Dendritic cell treated with granulocyte-macrophage colony-stimulating factor and Interleukin-4, amounts not matched to agents 40 ng/mL and 50 ng/mL, for 4 days (primary cell): Measurements from ENCODE around the gene BORCS5.
A peak's percentile ranks its signal among the peaks of the same experiment; 100 is the strongest.
"Not testable (repeated sequence)": the region's sequence is repeated elsewhere in the genome, so short reads cannot be mapped to it uniquely, and the experiment has no call there.

Source experiments
- H3K27ac Mint-ChIP-seq: one replicate; pipeline ENCODE4 v1.8.0; 2022; ENCODE audit warnings: mild to moderate bottlenecking, mixed read lengths
- H3K27me3 Mint-ChIP-seq: one replicate; pipeline ENCODE4 v1.8.0; 2022; ENCODE audit warnings: mild to moderate bottlenecking, mixed read lengths
- H3K36me3 Mint-ChIP-seq: one replicate; pipeline ENCODE4 v1.8.0; 2022; ENCODE audit warnings: low read depth, mixed read lengths
- H3K4me1 Mint-ChIP-seq: one replicate; pipeline ENCODE4 v1.8.0; 2022; ENCODE audit warnings: low read depth, mixed read lengths
- H3K4me3 Mint-ChIP-seq: one replicate; pipeline ENCODE4 v1.8.0; 2022; ENCODE audit warnings: mild to moderate bottlenecking, moderate library complexity, mixed read lengths
- H3K9me3 Mint-ChIP-seq: one replicate; pipeline ENCODE4 v1.8.0; 2022; ENCODE audit warnings: mixed read lengths
- intact Hi-C: fragments of 100-400 bp; cut with micrococcal nuclease; formaldehyde crosslinking; loops from one replicate; pipeline ENCODE4 v1.15.0; 2022

BORCS5 gene

DNA sequence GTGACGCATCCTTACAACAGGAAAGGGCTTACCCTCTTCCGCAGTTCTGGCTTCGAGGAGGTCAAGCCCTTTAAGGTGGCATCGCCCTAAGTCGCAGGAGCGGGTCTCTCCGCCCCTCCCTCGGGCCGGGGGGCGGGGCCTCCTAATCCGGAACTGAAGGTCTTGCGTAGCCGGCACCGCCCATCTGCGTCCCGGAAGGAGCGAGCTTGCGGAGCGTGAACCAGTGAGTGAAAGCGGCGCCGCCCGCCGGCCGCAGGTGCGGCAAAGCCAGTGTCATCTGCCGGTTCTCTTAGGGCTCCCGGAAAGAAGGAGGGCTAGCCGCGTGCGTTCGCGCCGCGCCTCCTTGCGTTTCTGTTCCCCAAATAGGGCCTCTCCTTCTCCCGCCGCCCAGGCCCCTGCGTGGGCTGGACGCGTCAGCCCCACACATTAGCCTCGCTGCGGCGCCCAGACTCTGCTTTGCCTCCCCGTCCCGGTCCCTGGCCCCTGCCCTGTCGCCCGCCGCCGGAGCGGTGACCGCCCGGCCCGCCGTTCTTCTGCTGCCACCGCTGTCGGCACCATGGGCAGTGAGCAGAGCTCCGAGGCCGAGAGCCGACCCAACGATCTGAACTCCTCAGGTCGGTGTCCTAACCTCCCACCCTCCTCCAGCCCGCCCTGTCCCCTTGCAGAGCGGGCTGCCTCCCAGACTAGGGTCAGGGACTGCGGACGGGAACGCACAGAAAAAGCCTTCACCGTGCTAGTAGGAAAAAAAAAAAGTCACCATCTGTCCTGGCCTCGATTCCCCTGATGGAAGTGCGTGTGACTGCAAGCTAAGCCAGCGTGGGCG, at the start of gene BORCS5:
TSS of gene BORCS5 (plus strand) at position 183 of the 823 bp plus-strand sequence. CDS start at position 557, 374 bp downstream.
- Mint-ChIP-seq H3K36me3 (peaks cover 19% of the 10 kb centered on the region), H3K4me1 (peaks cover 22% of the 10 kb centered on the region), H3K4me3 (peak within 1 kb of the TSS; percentile 86), H3K9me3 (no peaks in the 10 kb centered on the region), H3K27ac (peak within 1 kb of the TSS; percentile 99), H3K27me3 (no peaks in the 10 kb centered on the region)
- intact Hi-C loops: loop anchor here (2.0 to 5.0 kb wide), 2 partner anchors 205 to 360 kb away; partner anchors contain the start of genes CDKN1B and DUSP16

DNA sequence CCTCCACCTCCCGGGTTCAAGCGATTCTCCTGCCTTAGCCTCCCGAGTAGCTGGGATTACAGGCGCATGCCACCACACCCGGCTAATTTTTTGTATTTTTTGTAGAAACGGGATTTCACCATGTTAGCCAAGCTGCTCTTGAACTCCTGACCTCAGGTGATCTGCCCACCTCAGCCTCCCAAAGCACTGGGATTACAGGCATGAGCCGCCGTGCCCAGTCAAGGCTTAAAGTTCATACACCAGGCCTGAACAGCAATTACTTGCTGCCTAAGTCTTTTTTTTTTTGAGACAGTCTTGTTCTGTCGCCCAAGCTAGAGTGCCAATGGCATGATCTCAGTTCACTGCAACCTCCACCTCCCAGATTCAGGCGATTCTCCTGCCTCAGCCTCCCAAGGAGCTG, 46.2 kb upstream of the BORCS5 start:
- H3K27me3 Mint-ChIP-seq, H3K9me3 Mint-ChIP-seq, intact Hi-C loops, H3K4me1 Mint-ChIP-seq, H3K27ac Mint-ChIP-seq, H3K36me3 Mint-ChIP-seq, H3K4me3 Mint-ChIP-seq: not testable (repeated sequence)

DNA sequence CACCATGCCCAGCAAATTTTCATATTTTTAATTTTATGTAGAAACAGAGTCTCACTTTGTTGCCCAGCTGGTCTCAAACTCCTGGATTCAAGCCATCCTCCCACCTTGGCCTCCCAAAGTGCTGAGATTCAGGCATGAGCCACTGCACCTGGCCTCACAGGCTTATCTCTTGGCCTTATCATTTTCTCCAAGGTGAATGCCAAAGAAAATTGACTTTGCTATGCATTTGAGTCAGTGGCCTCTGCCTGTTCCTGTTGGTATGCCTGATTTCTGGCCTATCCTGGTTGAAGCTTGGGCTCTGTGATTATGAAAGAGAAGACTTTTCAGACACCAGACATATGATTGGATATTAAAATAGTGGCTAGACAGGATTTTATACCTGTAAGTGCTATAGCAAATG, 41.0 kb upstream of the BORCS5 start:
- Mint-ChIP-seq H3K4me1 (no peaks in the 10 kb centered on the region), H3K9me3 (no peaks in the 10 kb centered on the region), H3K27ac (no peak overlapping the region), H3K27me3 (no peaks in the 10 kb centered on the region), H3K36me3 (no peaks in the 10 kb centered on the region), H3K4me3 (no peak overlapping the region)
- intact Hi-C loops: no loop called here

DNA sequence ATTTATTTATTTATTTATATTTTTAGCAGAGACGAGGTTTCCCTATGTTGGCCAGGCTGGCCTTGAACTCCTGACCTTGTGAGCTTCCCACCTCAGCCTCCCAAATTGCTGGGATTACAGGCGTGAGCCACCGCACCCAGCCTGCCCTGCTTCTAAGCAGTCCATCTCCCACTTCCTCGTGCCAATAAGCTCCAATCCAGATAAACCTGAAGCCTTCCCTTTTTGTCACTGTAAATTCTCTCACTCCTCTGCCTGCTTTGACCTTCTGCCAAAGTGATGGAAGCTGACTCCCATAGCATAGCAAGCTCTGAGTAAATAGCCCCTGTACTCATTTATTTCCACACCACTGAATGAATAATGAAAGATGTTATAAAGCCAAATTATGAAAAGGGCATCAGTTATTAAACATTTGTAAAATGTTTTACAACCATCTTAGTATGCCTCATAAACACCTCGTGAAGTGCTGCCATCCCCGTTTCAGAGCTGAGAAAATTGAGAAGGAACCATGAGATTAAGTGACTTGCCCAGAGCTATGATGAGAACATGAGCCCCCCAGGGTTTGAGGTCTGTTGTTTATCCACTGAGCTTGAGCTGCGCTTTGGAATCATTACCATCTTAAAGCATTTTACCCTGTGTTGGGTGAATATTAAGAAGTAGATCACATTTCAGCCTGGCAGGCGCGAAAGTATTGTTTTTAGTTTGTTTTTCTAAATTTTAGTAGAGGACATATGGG, 37.3 kb upstream of the BORCS5 start:
- no peak overlapping the region for H3K4me3 Mint-ChIP-seq
- H3K27ac Mint-ChIP-seq: no peak overlapping the region
- no peaks in the 10 kb centered on the region for H3K36me3 Mint-ChIP-seq
- no peaks in the 10 kb centered on the region for H3K9me3 Mint-ChIP-seq
- H3K27me3 Mint-ChIP-seq: peaks cover 5% of the 10 kb centered on the region
- H3K4me1 Mint-ChIP-seq: no peaks in the 10 kb centered on the region
- intact Hi-C loops: loop anchor here (10.0 kb wide), 1 partner anchor 1545 kb away; no protein-coding TSS in a partner anchor

DNA sequence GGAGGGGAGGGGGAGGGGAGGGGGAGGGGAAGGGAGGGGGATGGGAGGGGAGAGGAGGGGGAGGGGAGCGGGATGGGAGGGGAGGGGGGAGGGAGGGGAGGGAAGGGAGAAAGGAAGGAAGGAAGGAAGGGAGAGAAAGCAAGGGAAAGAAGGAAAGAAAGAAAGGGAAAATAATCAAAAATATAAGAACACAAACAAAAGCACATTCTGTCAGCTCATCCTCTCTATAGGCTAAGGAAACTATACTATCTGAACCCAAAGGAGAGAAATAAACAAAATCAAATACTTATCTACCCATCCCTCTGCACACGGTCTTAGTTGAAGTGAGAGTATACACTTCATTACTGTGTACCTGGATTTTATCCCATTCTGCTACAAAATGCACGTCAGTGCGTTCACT, 33.8 kb upstream of the BORCS5 start:
- no peak overlapping the region for H3K27ac Mint-ChIP-seq

DNA sequence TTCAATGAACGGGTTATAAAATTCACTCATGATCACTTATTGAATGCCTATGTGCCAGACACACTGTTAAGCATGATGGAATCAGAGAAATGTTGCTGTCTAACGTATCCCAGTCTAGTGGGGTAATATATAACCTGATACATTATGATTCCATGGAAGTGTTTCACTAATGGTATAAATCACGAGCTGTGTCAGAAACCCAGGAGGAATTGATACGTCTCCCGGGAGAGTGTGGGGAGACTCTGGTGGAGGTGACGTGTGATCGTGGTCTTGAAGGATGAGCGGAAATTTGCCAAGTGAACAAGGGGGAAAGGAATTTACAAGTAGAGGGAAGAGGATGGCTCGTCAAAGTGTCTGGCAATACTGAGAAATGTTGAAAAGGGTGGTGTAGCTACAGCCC, 33.3 kb upstream of the BORCS5 start:
- intact Hi-C loops: loop anchor here (10.0 kb wide), 1 partner anchor 1549 kb away; no protein-coding TSS in a partner anchor
- H3K9me3 Mint-ChIP-seq: no peaks in the 10 kb centered on the region
- no peak overlapping the region for H3K27ac Mint-ChIP-seq
- peaks cover 7% of the 10 kb centered on the region for H3K4me1 Mint-ChIP-seq
- peaks cover 5% of the 10 kb centered on the region for H3K27me3 Mint-ChIP-seq
- H3K36me3 Mint-ChIP-seq: no peaks in the 10 kb centered on the region
- no peak overlapping the region for H3K4me3 Mint-ChIP-seq

More for the DNA sequence above, 33.8 kb upstream of the BORCS5 start:
- H3K4me3 Mint-ChIP-seq: no peak overlapping the region
- peaks cover 5% of the 10 kb centered on the region for H3K27me3 Mint-ChIP-seq
- H3K4me1 Mint-ChIP-seq: peaks cover 7% of the 10 kb centered on the region
- H3K36me3 Mint-ChIP-seq: no peaks in the 10 kb centered on the region
- no peaks in the 10 kb centered on the region for H3K9me3 Mint-ChIP-seq
- intact Hi-C loops: loop anchor here (10.0 kb wide), 1 partner anchor 1548 kb away; no protein-coding TSS in a partner anchor

DNA sequence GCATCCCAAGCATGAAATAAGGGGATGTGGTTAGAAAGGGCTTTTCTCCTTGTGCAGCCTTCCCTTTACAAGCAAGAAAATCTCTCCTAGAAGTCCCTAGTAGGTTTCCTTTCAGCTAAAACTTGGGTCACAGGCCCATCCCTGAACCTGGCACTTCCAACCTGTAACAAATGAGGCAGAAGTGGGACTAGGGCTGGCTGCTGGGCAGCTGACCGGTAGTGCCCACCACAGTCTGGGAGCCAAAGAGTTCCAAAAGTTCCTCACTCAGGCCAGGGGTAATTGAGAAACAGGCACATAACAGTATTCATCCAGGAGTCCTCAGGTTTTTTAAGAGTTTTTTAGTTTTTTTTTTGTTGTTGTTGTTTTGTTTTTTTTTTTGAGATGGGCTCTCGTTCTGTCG, 30.6 kb upstream of the BORCS5 start:
- H3K27ac Mint-ChIP-seq: no peak overlapping the region
- intact Hi-C loops: loop anchor here (5.0 to 10.0 kb wide), 3 partner anchors 289 to 1551 kb away; no protein-coding TSS in a partner anchor
- no peaks in the 10 kb centered on the region for H3K36me3 Mint-ChIP-seq
- H3K9me3 Mint-ChIP-seq: no peaks in the 10 kb centered on the region
- H3K4me1 Mint-ChIP-seq: peaks cover 7% of the 10 kb centered on the region
- no peak overlapping the region for H3K4me3 Mint-ChIP-seq
- H3K27me3 Mint-ChIP-seq: peaks cover 5% of the 10 kb centered on the region

DNA sequence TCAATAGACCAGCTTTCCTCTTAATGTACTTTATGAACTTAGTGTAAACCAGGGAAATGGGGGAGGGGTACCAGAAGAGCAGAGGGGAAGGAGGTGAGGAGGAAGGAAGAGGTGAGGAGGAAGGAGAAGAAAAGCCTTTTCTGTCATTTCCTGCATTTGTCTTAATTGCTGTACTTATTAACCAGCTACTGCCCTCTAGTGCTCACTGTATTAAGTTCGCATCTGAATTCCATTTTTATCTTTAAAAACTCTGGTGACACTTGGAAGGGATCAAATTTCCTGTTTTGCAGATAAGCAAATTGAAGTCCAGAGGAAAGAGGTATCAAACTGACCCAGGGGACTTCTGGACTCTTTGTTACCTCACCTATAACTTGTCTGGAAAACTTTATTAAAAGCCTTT, 29.1 kb upstream of the BORCS5 start:
- Mint-ChIP-seq H3K36me3 (no peaks in the 10 kb centered on the region), H3K4me3 (no peak overlapping the region), H3K9me3 (no peaks in the 10 kb centered on the region), H3K27ac (no peak overlapping the region), H3K27me3 (peaks cover 5% of the 10 kb centered on the region), H3K4me1 (peaks cover 7% of the 10 kb centered on the region)
- intact Hi-C loops: loop anchor here (5.0 to 10.0 kb wide), 3 partner anchors 291 to 1553 kb away; no protein-coding TSS in a partner anchor

DNA sequence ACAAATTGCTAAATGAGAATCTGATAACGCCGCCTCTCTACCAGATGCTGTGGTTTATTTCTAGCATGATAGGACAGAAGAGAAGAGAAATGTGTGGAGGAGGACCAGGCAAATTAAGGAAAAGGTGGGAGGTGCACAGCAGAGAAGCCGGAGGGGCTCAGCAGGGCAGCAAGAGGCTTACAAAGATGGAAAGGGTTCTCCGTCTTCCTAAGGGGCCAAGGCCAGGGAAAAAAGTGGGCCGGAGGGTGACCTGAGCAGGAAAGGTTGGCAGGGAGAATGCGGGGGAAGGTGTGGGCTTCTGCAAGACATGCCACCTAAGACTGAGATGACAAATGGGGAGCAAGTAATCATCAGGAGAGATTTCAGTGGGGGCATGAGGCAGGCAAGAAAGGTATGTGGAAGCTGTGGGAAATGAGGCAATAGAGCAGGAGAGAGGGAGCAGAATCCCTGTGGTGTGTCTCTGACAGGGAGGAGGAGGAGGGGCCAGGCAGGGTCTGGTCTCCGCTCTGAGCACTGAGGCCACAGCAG, 25.6 kb upstream of the BORCS5 start:
- Mint-ChIP-seq H3K4me3 (no peak overlapping the region), H3K4me1 (peaks cover 15% of the 10 kb centered on the region), H3K36me3 (no peaks in the 10 kb centered on the region), H3K27ac (no peak overlapping the region), H3K27me3 (no peaks in the 10 kb centered on the region), H3K9me3 (no peaks in the 10 kb centered on the region)
- intact Hi-C loops: no loop called here

DNA sequence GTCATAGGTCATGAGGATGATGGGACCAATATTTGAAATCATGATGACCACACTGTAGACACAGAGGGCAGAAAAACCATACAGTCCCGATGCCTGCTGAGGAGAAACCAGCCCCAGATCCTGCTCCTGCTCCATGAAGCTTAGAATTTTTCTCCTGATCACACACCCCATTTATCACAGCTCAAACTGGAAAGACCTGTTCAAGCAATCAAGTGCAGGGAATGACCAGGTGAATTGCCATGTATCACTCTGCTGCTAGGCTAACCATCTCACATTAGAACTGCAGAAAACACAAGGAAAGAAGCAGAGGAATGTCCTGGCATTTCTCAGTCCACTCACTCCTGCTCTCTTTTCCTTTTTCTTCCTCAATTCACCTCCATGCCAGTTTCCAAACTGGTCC, 25.0 kb upstream of the BORCS5 start:
- no peak overlapping the region for H3K27ac Mint-ChIP-seq
- H3K4me3 Mint-ChIP-seq: no peak overlapping the region
- intact Hi-C loops: no loop called here
- H3K9me3 Mint-ChIP-seq: no peaks in the 10 kb centered on the region
- H3K4me1 Mint-ChIP-seq: peaks cover 15% of the 10 kb centered on the region
- no peaks in the 10 kb centered on the region for H3K36me3 Mint-ChIP-seq
- H3K27me3 Mint-ChIP-seq: no peaks in the 10 kb centered on the region

DNA sequence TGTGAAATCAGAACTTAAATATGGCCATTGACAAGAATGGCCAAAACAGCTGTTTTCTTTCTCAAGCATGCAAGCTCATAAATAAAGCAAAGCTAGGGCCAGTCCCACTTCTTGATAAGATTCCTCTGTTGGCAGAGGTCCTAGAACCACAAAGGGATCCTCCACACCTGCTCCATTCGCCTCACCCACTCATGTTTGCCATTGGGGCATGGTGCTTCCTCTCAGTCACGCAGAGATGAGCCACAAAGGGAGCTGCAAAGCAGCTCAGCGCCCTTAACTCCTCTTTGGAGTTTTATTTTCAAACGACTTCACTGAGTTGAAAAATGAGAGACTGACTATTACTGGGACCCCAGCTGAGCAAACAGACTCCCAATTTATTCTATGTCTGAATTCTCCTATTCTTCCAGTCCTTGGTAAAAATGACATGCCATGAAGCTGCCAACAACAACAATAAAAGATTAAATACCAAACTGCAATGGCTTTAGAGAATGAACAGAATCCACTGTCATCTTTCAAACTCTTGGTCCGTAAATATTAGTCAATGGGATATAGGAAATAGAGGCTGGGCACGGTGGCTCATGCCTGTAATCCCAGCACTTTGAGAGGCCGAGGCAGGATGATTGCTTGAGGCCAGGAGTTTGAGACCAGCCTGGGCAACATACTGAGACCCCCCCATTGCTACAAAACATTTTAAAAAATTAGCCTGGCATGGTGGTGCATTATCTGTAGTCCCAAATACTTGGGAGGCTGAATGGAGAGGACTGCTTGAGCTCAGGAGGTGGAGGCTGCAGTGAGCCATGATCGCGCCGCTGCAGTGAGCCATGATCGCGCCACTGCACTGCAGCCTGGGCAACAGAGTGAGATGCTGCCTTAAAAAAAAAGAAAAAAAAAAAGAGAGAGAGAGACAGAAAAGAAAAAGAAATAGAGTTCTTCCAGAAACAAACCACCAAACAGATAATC, 23.2 kb upstream of the BORCS5 start:
- H3K36me3 Mint-ChIP-seq: no peaks in the 10 kb centered on the region
- no peaks in the 10 kb centered on the region for H3K27me3 Mint-ChIP-seq
- intact Hi-C loops: no loop called here
- H3K9me3 Mint-ChIP-seq: no peaks in the 10 kb centered on the region
- H3K4me1 Mint-ChIP-seq: peaks cover 10% of the 10 kb centered on the region
- no peak overlapping the region for H3K4me3 Mint-ChIP-seq
- no peak overlapping the region for H3K27ac Mint-ChIP-seq

DNA sequence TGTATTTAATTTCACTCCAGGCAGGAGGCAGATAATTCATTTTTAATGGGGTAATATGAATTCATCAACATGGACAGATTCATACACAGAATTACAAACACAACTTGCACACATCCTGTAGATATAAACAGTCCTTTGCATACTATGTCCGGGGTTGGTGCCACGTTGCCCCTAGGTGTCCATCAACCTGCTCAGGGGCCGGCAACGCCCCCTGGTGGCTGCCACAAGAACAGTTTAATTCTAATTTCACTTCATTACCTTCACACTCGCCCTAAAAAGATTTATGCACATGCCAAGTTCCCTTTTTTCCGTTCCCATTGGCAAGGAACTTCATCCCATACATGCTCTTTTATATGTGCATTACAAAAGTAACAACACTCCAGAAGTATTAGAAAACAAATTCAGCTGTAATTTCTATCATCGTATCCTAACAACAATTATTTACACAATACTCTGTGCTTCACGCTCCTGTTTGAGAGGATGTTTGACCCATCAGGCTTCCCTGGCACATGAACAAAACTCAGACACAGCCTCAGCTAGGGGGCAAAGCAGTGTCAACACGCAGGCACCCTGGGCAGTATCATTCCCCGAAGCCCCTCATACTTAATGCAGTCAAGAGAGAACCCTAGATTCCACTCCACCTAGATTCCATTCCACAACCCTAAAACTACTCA, 22.4 kb upstream of the BORCS5 start:
- H3K9me3 Mint-ChIP-seq: no peaks in the 10 kb centered on the region
- H3K27me3 Mint-ChIP-seq: no peaks in the 10 kb centered on the region
- H3K36me3 Mint-ChIP-seq: no peaks in the 10 kb centered on the region
- no peak overlapping the region for H3K27ac Mint-ChIP-seq
- peaks cover 14% of the 10 kb centered on the region for H3K4me1 Mint-ChIP-seq
- intact Hi-C loops: no loop called here
- H3K4me3 Mint-ChIP-seq: no peak overlapping the region

DNA sequence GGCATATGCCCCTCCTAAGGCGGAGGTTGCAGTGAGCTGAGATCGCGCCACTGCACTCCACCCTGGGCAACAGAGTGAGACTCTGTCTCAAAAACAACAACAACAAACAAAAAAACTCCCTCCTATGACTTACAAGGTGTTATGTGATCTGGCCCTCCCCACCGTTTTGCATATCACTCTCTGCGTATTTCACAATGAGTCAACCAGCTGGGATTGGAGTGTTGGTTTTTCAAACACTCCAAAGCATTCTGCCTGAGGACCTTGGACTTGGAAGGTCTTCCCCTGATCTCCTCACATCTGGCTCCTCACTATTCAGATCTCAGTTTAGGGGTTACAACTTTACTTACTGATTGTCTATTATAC, 20.8 kb upstream of the BORCS5 start:
- no peaks in the 10 kb centered on the region for H3K27me3 Mint-ChIP-seq
- peaks cover 14% of the 10 kb centered on the region for H3K4me1 Mint-ChIP-seq
- intact Hi-C loops: no loop called here
- no peaks in the 10 kb centered on the region for H3K36me3 Mint-ChIP-seq
- H3K27ac Mint-ChIP-seq: no peak overlapping the region
- no peak overlapping the region for H3K4me3 Mint-ChIP-seq
- H3K9me3 Mint-ChIP-seq: no peaks in the 10 kb centered on the region
